ACHN (cell line): Measurements from ENCODE around the gene PRELID1.
A peak's percentile ranks its signal among the peaks of the same experiment; 100 is the strongest.
"Not testable (repeated sequence)": the region's sequence is repeated elsewhere in the genome, so short reads cannot be mapped to it uniquely, and the experiment has no call there.

Source experiments
- DNase-seq: peaks from one replicate; pipeline ENCODE4 v3.0.0-alpha.2; 2015
- in situ Hi-C: cut with HindIII; loops from 2 replicates; pipeline ENCODE4 v1.10.0; 2017; ENCODE audit warnings: low sequenced_read_pairs, low pct_ligation_motif_present, low pct_unique_long_range_greater_than_20kb

The PRELID1 gene

GRCh38 chr5:177330991-177331842 lies 27.6 kb downstream of the PRELID1 start:
- no peak for DNase-seq
- in situ Hi-C loops, result no loop called here

DNA sequence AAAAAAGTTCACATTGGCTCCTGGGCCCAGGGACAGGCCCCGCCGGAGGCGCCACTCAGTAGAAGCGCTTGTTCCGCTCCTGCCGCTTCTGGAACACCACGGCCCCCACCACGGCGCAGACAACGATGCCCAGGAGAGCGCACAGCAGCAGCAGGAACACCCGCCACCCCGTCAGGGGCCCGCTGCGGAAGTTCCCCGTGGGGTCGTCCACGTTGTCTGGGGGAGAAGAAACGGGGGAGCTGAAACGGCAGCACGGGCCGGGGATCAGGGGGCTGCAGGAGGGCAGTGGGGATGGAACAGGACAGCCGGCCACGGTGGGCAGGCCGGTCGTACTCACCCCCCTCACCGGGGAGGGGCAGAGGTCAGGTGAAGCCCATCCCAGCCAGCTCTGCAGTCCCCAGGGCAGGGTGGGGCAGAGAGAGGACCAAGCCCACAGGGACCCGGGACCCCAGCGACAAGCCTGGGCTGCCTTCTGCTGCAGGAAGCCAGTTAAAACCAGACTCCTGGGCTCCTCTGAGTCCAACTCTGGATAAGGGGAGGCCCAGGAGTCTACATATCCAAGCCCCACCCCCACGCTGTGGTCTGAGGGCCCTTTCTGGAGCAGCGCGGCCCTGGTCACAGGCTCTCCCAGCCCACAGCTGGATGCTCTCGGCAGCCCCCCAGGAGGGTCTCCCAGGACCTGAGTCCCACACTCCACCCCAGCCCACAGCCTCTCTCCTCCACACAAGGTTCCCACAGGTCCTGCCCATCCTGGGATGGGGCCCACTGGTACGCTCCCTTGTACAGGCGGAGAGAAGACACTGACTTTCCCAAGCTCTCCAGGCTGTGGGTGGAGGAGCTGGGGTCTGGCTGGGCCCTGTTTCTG lies 28.7 kb downstream of the PRELID1 start:
- DNase-seq, result no peak
- in situ Hi-C loops, result no loop called here

- DNase-seq, result no peak
- in situ Hi-C loops, result no loop called here
Observed at GRCh38 chr5:177332896-177333260, 29.3 kb downstream of the PRELID1 start.

- in situ Hi-C loops, result no loop called here
- DNase-seq, result no peak
Observed at GRCh38 chr5:177333420-177334154, 30.0 kb downstream of the PRELID1 start.

- in situ Hi-C loops, result no loop called here
- no peak for DNase-seq
Observed at GRCh38 chr5:177334155-177334551, 30.6 kb downstream of the PRELID1 start.

DNA sequence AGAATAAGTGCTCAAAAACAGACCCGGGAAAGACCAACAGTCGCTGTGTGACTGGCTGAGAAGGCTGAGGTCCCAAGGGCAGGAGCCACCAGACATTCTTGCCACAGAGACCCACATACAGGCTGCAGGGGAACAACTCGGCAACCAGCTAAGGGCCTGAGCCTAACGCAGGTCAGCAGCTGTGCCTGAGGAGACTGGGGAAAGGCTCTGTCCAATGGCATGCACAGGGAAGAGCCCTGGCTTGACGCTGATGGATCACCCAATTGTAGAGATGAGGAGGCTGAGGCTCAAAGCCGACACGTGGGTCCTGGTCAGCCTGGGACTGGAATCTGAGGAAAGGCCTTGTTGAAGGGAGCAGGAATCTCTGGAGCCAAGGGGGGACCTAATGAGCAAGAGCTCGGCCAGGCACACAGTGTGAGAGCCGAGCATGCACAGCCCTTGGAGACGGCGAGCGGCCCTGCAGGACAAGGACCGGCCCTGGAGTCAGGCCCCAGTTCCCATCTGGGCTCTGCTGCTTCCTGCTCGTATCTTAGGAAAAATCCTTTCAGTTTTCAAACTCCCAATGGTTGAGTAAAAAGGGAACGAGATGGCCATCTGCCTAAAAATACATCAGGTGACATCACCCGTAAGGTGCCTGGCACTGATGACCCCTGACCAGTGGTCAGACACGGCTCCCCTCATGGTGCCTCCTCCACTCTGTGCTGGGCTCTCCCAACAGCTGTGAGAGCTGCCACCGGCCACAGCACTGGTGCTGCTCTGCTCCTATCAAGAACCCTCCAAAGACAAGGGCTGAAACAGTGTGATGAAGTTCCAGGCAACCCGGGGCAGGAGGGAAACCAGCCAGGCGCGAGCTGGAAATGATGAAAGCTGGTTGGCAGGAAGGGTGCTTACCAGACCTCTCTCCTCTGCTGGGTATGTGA lies 31.4 kb downstream of the PRELID1 start:
- no peak for DNase-seq
- in situ Hi-C loops, result no loop called here

GRCh38 chr5:177335701-177336065 lies 32.1 kb downstream of the PRELID1 start:
- in situ Hi-C loops, result no loop called here

GRCh38 chr5:177336112-177336511 lies 32.5 kb downstream of the PRELID1 start:
- peak; percentile 69 for DNase-seq
- in situ Hi-C loops, result no loop called here

More at GRCh38 chr5:177335701-177336065, 32.1 kb downstream of the PRELID1 start:
- DNase-seq, result no peak

- DNase-seq, result no peak
- in situ Hi-C loops, result no loop called here
Observed at GRCh38 chr5:177336603-177337494, 33.2 kb downstream of the PRELID1 start.

GRCh38 chr5:177338251-177339106 lies 34.9 kb downstream of the PRELID1 start:
- in situ Hi-C loops, result no loop called here
- DNase-seq, result no peak

GRCh38 chr5:177339107-177339638 lies 35.6 kb downstream of the PRELID1 start:
- no peak for DNase-seq
- in situ Hi-C loops, result no loop called here

- DNase-seq, in situ Hi-C loops: not testable (repeated sequence)
Observed at GRCh38 chr5:177343000-177343399, 39.4 kb downstream of the PRELID1 start.

DNA sequence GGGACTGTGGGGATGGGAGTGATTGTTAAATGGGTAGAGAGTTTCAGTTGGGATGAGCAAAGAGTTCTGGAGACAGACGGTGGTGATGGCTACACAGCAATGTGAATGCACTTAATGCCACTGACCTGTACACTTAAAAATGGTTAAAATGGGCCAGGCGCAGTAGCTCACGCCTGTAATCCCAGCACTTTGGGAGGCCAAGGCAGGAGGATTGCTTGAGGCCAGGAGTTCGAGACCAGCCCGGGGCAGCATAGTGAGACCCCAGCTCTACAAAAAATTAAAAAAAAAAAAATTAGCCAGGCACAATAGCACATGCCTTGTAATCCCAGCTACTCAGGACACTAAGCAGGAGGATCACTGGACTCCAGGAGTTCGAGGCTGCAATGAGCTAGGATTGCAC lies 40.2 kb downstream of the PRELID1 start:
- in situ Hi-C loops, result no loop called here
- DNase-seq, result no peak

DNA sequence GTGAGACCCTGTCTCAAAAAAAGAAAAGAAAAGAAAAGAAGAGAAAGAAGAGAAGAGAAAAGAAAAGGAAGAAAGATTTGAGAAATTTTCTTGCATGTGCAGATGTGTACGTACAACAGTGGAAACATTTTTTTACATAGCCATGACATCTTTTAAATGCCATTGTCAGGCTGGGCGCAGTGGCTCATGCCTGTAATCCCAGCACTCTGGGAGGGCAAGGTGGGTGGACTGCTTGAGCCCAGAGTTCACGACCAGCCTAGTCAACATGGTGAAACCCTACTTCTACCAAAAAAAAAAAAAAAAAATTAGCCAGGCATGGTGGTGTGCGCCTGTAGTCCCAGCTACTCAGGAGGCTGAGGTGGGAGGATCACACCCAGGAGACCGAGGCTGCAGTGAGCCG lies 41.3 kb downstream of the PRELID1 start:
- in situ Hi-C loops, result no loop called here

GRCh38 chr5:177346820-177347219 lies 43.2 kb downstream of the PRELID1 start:
- in situ Hi-C loops, result no loop called here
- no peak for DNase-seq

More for the DNA sequence above, 41.3 kb downstream of the PRELID1 start:
- no peak for DNase-seq

- in situ Hi-C loops, result no loop called here
- no peak for DNase-seq
Observed at GRCh38 chr5:177347699-177348098, 44.1 kb downstream of the PRELID1 start.
